ENCODE data around the gene C4orf50.
"Not testable (repeated sequence)": the region's sequence is repeated elsewhere in the genome, so short reads cannot be mapped to it uniquely, and the experiment has no call there.

C4orf50 gene

DNA sequence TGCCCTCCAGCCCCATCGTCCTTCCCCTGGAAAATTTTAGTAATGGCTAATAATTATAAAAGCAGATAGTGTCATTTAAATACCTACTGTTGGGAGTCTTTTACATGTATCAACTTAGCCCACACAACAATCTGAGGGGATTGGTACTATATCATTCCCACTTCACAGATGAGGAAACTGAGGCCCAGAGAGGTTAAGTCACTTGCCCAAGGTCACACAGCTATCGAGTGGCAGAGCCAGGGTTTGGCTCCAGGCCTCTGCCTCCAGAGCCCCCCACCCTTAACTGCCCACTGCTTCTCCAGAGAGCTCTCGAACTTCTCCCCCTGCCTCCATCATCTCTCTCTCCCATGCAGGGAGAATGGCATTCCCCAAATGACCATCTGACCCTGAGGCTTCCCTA, 7.4 kb downstream of the C4orf50 start:
- no peak for DNase-seq (ENCODE audit: low read depth)
- H3K4me3 ChIP-seq (ENCODE audit: low read length): no peak overlapping the region
- no peak for TF ChIP-seq CTCF (IDR thresholded peaks at IDR 0.05; ENCODE audit: insufficient read depth, low read depth, low read length, missing control alignments)

DNA sequence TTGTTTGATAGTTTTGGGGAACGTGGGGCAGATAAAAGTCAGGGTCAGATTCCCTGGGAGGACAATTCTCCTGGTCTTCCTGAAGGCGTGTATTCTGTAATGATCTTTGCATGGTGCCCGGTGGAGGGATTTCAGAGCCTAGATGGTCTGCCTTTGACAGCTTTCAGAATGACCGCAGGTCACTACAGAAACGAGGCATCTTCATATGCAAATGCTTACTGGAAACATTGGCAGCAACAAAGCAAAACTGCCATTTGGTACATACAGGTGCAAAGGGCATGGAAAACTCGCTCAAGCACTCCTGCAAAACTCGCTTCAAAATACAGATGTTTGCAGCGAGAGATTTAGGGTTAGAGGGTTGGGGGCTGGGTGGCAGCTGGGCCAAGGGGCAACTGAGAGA, 8.8 kb downstream of the C4orf50 start:
- TF ChIP-seq CTCF (IDR thresholded peaks at IDR 0.05; ENCODE audit: insufficient read depth, low read depth, low read length, missing control alignments): no peak
- no peak overlapping the region for H3K4me3 ChIP-seq (ENCODE audit: low read length)
- no peak for DNase-seq (ENCODE audit: low read depth)

- DNase-seq (ENCODE audit: low read depth): no peak
- no peak for TF ChIP-seq CTCF (IDR thresholded peaks at IDR 0.05; ENCODE audit: insufficient read depth, low read depth, low read length, missing control alignments)
- no peak overlapping the region for H3K4me3 ChIP-seq (ENCODE audit: low read length)
Observed at GRCh38 chr4:6008766-6009385, 9.4 kb downstream of the C4orf50 start.

DNA sequence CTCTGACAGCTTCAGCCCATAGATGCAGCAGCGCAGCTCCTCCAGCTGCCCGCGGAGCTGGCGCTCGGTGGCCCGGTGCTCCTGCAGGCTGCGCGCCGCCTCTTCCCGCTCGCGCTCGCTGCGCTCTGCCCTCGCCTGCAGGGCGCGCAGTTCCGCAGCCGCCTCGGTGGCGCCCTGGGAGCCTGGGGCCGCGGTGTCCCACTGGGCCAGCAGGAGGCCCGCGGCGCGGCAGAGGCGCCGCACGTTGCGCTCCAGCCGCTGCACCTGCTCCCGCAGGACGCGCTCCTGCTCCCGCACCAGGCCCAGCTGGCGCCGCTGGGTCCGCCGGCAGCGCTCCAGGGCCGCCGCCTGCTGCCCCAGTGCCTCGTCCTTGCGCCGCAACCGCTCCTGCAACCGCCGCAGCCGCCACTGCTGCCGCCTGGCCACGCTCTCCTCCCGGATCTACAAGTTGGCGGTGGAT, 10.1 kb downstream of the C4orf50 start:
- H3K4me3 ChIP-seq (ENCODE audit: low read length): no peak overlapping the region
- DNase-seq (ENCODE audit: low read depth): no peak
- TF ChIP-seq CTCF (IDR thresholded peaks at IDR 0.05; ENCODE audit: insufficient read depth, low read depth, low read length, missing control alignments): no peak

DNA sequence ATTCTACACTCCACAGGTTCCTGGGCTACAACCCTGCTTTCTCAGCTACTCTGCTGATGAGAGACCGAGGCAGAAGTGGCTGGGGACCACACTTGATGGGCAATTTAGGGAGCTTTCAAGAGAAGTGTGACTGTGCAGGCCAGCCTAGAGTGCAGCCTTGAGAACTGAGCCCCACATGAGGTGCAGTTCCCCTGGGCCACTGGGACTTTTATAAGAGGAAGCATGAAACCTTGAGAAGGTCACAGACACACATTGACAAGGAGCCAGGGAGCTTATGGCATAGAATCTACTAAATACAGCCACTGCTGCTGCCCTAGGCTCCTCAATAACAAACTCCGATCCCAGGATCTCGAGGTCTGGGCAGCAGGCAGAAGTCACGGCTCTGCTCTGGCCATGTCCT, 13.1 kb downstream of the C4orf50 start:
- no peak overlapping the region for H3K4me3 ChIP-seq (ENCODE audit: low read length)
- TF ChIP-seq CTCF (IDR thresholded peaks at IDR 0.05; ENCODE audit: insufficient read depth, low read depth, low read length, missing control alignments): no peak
- DNase-seq (ENCODE audit: low read depth): no peak

GRCh38 chr4:6003485-6003884, 14.7 kb downstream of the C4orf50 start:
- H3K4me3 ChIP-seq (ENCODE audit: low read length); DNase-seq (ENCODE audit: low read depth): not testable (repeated sequence)

DNA sequence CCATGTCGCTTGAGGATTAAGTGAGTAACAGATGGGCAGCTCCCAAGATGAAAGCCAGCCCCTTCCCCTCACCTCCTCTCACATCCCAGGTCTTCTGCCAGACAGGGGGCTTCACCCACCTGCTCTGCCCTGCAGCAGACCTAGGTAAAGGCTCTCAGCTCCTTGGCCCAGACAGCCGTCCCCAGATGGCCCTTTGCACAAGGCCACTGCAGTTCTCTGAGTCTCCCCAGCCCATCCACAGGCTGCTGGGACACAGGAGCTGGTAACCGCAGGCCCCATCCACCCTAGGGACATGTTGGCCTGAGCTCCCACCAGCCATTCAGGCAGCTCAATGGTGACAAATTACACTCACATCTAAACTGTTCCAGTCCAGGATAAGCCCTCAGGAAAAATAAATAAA, 15.3 kb downstream of the C4orf50 start:
- no peak for TF ChIP-seq CTCF (IDR thresholded peaks at IDR 0.05; ENCODE audit: insufficient read depth, low read depth, low read length, missing control alignments)
- no peak for DNase-seq (ENCODE audit: low read depth)
- H3K4me3 ChIP-seq (ENCODE audit: low read length): no peak overlapping the region

All from epithelial cell of esophagus (primary cell).